ENCODE data around the gene TSPYL2. TPM values are rescaled to one million over a fixed set of nuclear protein-coding genes. Genes with fewer than 3 reads are reported as not detected.

TSPYL2 gene
- polyA plus RNA-seq, 3 donors from 2014 or later = 3.0 to 10.8 (median 8.4) TPM

DNA sequence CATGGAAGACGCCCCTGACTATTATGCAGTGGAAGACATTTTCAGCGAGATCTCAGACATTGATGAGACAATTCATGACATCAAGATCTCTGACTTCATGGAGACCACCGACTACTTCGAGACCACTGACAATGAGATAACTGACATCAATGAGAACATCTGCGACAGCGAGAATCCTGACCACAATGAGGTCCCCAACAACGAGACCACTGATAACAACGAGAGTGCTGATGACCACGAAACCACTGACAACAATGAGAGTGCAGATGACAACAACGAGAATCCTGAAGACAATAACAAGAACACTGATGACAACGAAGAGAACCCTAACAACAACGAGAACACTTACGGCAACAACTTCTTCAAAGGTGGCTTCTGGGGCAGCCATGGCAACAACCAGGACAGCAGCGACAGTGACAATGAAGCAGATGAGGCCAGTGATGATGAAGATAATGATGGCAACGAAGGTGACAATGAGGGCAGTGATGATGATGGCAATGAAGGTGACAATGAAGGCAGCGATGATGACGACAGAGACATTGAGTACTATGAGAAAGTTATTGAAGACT lies 3.6 kb downstream of the TSPYL2 start:
- Mint-ChIP-seq H3K9me3 (no peaks in the 10 kb centered on the region), H3K27ac (peak overlapping the region; percentile 52 to 88 (median 83)), H3K4me1 (peaks cover 29 to 34% of the 10 kb centered on the region in 2 donors), H3K27me3 (ENCODE audit: low read depth in 3 of 3) (peaks cover 33 to 46% (median 38%) of the 10 kb centered on the region in 3 donors), H3K4me3 (peak overlapping the region in 2 of 5 donors; percentile 5 to 28), H3K36me3 (peaks cover 7 to 11% (median 8%) of the 10 kb centered on the region in 3 donors)
- DNase-seq = peak; percentile 48 to 62 (median 50)

DNA sequence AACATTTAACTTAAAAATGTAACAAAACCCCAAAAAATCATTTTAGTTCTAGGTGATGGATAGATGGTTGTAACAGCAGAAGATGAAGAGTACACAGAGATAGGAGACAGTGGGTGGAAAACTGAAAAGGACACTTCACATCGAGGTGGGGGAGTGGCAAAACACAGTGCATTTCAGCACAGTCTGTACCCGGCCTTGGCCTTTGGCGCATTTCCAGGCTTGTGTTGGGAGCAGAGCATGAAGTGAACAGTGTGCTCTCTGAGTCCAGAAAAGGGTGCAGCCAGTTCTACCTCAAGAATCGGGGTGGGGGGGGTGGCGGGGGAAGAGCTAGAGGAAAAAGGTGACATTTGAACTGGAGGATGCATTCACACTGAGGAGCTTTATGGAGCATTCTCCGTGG lies 4.3 kb downstream of the TSPYL2 start:
- Mint-ChIP-seq H3K36me3 (peaks cover 7 to 11% (median 8%) of the 10 kb centered on the region in 3 donors), H3K4me1 (peaks cover 25 to 31% of the 10 kb centered on the region in 2 donors), H3K9me3 (no peaks in the 10 kb centered on the region), H3K27ac (peak overlapping the region in 2 of 6 donors; percentile 80 to 88), H3K27me3 (ENCODE audit: low read depth in 3 of 3) (peaks cover 31 to 42% (median 36%) of the 10 kb centered on the region in 3 donors), H3K4me3 (no peak overlapping the region)
- DNase-seq = no peak

DNA sequence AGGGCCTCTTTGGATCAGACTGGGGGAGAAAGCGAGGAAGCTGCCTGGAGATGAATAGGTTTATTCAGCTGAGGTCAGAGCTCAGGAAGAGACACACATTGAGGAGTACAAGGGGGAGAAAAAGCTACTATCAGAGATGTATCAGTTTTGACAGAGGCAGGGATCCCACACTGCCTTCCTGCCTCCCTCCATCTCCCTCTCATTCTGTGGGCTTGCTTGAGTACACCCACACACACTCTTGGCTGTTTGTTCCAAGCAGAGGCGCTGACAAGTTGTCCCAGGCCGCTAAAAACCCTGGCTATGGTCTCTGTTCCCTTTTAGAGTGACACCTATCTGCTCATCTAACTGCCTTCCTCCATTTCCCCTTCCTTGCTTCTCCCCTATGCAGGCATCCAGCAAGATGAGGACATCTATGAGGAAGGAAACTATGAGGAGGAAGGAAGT lies 5.2 kb downstream of the TSPYL2 start:
- H3K27ac Mint-ChIP-seq = peak overlapping the region in 5 of 6 donors; percentile 31 to 73 (median 38)
- H3K9me3 Mint-ChIP-seq = no peaks in the 10 kb centered on the region
- H3K36me3 Mint-ChIP-seq = peaks cover 7 to 11% (median 8%) of the 10 kb centered on the region in 3 donors
- H3K27me3 Mint-ChIP-seq (ENCODE audit: low read depth in 3 of 3) = peaks cover 25 to 36% (median 29%) of the 10 kb centered on the region in 3 donors
- DNase-seq = no peak
- H3K4me1 Mint-ChIP-seq = peaks cover 25 to 27% of the 10 kb centered on the region in 2 donors
- H3K4me3 Mint-ChIP-seq = peak overlapping the region in 1 of 5 donors; percentile 5

DNA sequence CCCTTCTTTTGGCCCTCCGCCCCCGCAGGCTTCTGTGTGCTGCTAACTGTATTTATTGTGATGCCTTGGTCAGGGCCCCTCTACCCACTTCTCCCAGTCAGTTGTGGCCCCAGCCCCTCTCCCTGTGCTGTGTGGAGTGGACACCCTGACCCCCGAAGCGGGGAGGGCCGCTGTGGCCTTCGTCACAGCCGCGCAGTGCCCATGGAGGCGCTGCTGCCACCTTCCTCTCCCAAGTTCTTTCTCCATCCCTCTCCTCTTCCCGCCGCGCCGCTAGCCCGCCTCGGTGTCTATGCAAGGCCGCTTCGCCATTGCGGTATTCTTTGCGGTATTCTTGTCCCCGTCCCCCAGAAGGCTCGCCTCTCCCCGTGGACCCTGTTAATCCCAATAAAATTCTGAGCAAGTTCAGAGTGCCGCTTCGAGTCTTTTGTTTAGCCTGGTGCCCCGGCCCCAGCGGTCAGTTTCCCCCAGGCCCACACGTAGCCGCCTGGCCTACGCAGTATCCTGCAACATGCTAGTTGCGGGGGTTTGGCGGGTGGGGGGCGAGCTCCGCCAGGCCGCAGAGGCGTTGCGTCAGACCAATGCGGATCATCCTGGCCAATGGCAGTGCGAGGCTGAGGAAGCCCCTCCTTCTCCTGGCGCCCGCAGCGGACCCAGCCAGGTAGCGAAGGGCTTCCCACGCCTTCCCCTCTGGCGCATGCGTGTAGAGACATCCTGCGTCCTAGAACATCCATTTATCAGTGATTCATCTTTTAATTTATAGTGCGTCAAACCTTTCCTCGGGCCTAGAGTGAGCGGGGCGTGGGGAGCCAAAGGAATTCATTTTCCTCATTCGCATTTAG lies 6.2 kb downstream of the TSPYL2 start:
- peaks cover 22 to 26% of the 10 kb centered on the region in 2 donors for H3K4me1 Mint-ChIP-seq

DNA sequence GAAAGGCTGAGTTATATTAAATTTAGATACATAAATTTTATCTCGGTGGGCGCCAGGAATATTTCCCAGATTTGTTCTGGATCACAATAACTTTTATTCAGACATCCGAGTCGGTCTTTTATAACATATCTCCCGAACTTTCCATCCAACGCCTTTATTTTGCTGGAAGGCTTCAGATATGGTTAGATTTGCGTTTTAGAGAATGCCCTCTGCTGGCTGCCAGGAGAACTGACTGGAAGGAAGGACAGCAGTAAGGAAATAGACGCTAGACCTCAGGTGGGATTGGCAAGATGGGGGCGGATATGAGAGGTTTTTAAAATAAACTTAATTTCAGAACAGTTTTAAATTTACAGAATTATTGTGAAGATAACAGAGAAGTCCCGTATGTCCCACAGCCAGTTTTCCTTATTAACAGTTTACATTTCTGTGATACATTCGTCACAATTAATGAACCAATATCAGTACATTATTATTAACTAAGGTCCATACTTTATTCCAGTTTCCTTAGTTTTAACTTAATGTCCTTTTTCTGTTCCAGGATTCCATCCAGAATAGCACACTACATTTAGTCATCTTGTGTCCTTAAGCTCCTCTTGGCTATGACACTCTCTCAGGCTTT lies 7.2 kb downstream of the TSPYL2 start:
- Mint-ChIP-seq H3K27ac (peak overlapping the region in 4 of 6 donors; percentile 36 to 94 (median 87)), H3K36me3 (peaks cover 7 to 11% (median 8%) of the 10 kb centered on the region in 3 donors), H3K9me3 (no peaks in the 10 kb centered on the region), H3K27me3 (ENCODE audit: low read depth in 3 of 3) (peaks cover 19 to 27% (median 23%) of the 10 kb centered on the region in 3 donors), H3K4me3 (peak overlapping the region; percentile 76 to 89 (median 85)), H3K4me1 (peaks cover 23 to 25% of the 10 kb centered on the region in 2 donors)
- peak; percentile 35 to 51 (median 43) for DNase-seq

More for the DNA sequence above, 6.2 kb downstream of the TSPYL2 start:
- Mint-ChIP-seq H3K9me3 (no peaks in the 10 kb centered on the region), H3K27ac (peak overlapping the region; percentile 23 to 94 (median 85)), H3K4me3 (peak overlapping the region; percentile 76 to 89 (median 85)), H3K36me3 (peaks cover 7 to 11% (median 8%) of the 10 kb centered on the region in 3 donors), H3K27me3 (ENCODE audit: low read depth in 3 of 3) (peaks cover 21 to 31% (median 28%) of the 10 kb centered on the region in 3 donors)
- peak; percentile 58 to 66 (median 62) for DNase-seq

DNA sequence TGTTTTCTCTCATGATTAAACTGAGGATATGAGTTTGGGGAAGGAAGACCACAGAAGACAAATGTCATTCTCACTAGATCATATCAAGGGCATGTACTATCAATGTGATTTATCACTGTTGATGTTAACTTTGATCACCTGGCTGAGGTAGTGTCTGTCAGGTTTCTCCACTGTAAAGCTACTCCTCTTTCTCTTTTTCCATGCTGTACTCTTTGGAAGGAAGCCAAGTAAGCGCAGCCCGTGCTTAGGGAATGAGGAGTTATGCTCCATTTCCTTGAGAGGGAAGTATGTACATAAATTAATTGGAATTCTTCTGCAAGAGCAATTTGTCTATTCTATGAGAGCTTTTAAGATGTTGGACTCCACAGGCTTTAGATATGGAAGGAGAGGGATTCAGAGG lies 7.8 kb downstream of the TSPYL2 start:
- H3K9me3 Mint-ChIP-seq = no peaks in the 10 kb centered on the region
- DNase-seq = no peak
- peaks cover 28 to 30% of the 10 kb centered on the region in 2 donors for H3K4me1 Mint-ChIP-seq
- peaks cover 7 to 10% (median 8%) of the 10 kb centered on the region in 3 donors for H3K36me3 Mint-ChIP-seq
- H3K27me3 Mint-ChIP-seq (ENCODE audit: low read depth in 3 of 3) = peaks cover 19 to 21% (median 20%) of the 10 kb centered on the region in 3 donors
- no peak overlapping the region for H3K4me3 Mint-ChIP-seq
- no peak overlapping the region for H3K27ac Mint-ChIP-seq

DNA sequence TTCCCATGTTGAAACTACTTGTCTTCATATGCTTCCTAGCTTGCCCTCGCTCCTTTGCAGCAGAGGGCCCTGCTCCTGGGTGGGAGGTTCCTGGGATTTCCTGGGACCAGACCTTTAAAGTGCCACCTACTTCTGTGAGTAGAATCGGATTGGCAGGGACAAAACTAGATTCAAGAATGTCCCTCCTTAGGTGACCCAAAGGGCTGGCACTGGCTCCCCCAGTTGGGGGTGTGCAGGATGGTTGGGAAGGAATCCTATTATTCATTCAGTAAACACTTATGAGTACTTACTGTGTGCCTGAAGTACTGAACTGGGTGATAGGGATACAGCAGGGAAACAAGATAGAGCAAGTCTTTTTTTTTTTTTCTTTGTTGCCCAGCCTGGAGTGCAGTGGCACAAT lies 9.2 kb downstream of the TSPYL2 start:
- Mint-ChIP-seq H3K36me3 (no peaks in the 10 kb centered on the region), H3K9me3 (no peaks in the 10 kb centered on the region), H3K4me1 (peaks cover 28 to 33% of the 10 kb centered on the region in 2 donors), H3K27ac (no peak overlapping the region), H3K4me3 (no peak overlapping the region), H3K27me3 (ENCODE audit: low read depth in 3 of 3) (peaks cover 10 to 23% (median 12%) of the 10 kb centered on the region in 3 donors)
- no peak for DNase-seq

DNA sequence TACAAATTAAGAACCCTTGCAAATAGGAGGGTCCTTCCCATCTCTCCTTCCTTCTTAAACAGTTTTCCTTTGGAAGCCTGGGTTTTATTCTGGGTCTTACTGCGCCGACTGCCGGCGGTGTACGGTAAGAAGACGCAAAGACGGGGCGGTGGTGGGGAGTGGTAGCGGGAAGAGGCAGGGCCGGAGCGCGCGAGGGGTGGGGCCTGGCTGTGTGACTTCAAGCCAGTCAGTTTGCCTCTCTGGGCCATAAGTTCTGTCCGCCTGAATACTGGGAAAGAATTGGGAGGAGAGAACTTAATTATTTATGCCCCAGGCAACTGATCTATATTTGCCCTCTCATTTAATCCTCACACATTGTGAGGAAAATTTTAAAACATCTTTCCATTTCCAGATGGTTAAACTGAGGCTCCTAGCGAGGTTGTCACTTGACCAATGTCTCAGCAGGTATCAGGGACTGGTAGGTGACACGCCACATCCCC lies 11.0 kb downstream of the TSPYL2 start:
- Mint-ChIP-seq H3K36me3 (no peaks in the 10 kb centered on the region), H3K4me3 (peak overlapping the region; percentile 85 to 88 (median 86)), H3K4me1 (peaks cover 26 to 33% of the 10 kb centered on the region in 2 donors), H3K27me3 (ENCODE audit: low read depth in 3 of 3) (peaks cover 5 to 11% (median 5%) of the 10 kb centered on the region in 3 donors), H3K27ac (peak overlapping the region; percentile 71 to 91 (median 84)), H3K9me3 (no peaks in the 10 kb centered on the region)
- peak; percentile 63 to 70 (median 65) for DNase-seq

DNA sequence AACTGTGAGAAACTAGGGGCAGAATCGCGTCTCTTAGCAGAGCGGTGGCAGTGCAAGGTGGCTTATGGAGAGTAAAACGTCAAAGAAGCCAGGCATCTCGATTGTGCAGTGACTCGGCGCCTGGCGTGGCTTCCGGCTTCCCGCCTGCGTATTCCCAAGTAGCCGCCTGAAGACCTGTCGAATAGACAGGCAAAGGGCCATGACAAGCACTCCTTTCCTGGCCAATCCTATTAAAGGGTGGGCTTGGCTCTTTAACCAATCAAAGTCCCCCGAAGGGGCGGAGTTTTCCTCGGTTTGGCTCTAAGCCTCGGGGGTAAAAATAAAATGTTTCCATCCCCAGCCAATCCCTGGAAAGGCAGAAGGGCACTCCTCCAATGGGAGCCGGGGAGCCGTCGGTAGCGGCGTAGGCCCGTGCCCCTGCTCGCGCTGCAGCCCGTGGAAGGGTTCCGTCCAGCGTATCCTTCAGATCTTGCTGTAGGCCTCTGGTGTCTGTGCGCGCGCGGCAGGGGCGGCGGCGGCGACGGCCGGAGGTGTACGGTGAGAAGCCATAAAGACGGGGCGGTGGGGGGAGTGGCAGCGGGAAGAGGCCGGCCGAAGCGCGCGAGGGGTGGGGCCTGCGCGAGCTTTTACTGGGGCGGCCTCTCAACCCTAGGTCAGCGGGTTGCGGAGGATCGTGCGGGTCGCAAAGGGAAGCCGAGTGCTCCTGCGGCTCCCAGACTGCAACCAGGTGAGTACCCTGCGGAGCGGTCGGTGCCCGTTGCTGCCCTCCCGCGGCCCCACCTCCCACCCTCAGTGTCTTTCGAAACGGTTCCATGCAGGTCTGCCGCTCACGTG lies 11.8 kb downstream of the TSPYL2 start, which contains the start of gene KANTR:
Gene KANTR (plus strand): TSS at position 395 of the 834 bp plus-strand sequence. CDS start 30,131 bp downstream, outside the sequence.
- DNase-seq = peak; percentile 83 to 84 (median 83)
- Mint-ChIP-seq H3K27me3 (ENCODE audit: low read depth in 3 of 3) (peaks cover 0 to 7% (median 3%) of the 10 kb centered on the region in 3 donors), H3K9me3 (no peaks in the 10 kb centered on the region), H3K36me3 (no peaks in the 10 kb centered on the region), H3K27ac (peak within 1 kb of the TSS; percentile 71 to 91 (median 84)), H3K4me1 (peaks cover 19 to 26% of the 10 kb centered on the region in 2 donors), H3K4me3 (peak within 1 kb of the TSS; percentile 85 to 88 (median 86))

DNA sequence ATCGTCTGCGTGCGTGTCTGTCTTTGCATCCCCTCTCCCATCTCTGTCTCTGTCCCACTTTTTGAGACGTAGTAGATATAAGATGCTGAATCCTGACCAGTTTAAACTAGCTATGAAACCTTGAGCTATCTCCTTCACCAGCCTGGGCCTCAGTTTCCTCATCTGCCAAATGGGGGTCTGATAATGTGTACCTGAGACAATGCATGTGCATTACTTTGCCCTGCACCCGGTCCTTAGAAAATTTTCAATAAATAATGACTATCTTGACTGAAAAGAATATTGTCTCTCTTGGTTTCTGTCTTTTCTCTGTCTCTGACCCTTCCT lies 12.4 kb downstream of the TSPYL2 start:
- no peak for DNase-seq
- H3K27ac Mint-ChIP-seq = peak overlapping the region; percentile 46 to 91 (median 83)
- H3K4me1 Mint-ChIP-seq = peaks cover 16 to 21% of the 10 kb centered on the region in 2 donors
- H3K9me3 Mint-ChIP-seq = no peaks in the 10 kb centered on the region
- H3K36me3 Mint-ChIP-seq = no peaks in the 10 kb centered on the region
- H3K27me3 Mint-ChIP-seq (ENCODE audit: low read depth in 3 of 3) = peaks cover 0 to 4% (median 3%) of the 10 kb centered on the region in 3 donors
- H3K4me3 Mint-ChIP-seq = peak overlapping the region; percentile 85 to 88 (median 86)

DNA sequence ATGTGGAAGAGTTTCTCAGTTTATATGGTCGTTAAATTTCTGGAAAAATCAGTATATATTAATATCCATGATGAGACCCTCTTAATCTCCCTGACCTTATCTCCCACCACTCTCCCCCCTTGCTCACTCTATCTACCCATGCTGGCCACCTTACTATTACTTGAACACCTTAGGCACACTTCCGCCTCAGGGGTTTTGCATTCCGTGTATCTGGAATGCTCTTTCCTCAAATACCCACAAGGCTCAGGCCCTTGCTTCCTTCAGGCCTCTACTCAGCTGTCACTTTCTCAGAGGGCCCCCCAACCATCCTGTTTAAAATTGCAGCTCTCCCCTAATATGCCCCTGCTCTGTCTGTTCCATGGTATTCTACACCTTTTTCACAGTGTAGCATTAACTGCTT lies 13.6 kb downstream of the TSPYL2 start:
- Mint-ChIP-seq H3K4me1 (peaks cover 16 to 21% of the 10 kb centered on the region in 2 donors), H3K36me3 (peaks cover 0 to 1% (median 0%) of the 10 kb centered on the region in 3 donors), H3K9me3 (no peaks in the 10 kb centered on the region), H3K27me3 (ENCODE audit: low read depth in 3 of 3) (peaks cover 0 to 4% (median 3%) of the 10 kb centered on the region in 3 donors), H3K4me3 (peak overlapping the region in 2 of 5 donors; percentile 1 to 38), H3K27ac (peak overlapping the region in 2 of 6 donors; percentile 13 to 18)
- no peak for DNase-seq

DNA sequence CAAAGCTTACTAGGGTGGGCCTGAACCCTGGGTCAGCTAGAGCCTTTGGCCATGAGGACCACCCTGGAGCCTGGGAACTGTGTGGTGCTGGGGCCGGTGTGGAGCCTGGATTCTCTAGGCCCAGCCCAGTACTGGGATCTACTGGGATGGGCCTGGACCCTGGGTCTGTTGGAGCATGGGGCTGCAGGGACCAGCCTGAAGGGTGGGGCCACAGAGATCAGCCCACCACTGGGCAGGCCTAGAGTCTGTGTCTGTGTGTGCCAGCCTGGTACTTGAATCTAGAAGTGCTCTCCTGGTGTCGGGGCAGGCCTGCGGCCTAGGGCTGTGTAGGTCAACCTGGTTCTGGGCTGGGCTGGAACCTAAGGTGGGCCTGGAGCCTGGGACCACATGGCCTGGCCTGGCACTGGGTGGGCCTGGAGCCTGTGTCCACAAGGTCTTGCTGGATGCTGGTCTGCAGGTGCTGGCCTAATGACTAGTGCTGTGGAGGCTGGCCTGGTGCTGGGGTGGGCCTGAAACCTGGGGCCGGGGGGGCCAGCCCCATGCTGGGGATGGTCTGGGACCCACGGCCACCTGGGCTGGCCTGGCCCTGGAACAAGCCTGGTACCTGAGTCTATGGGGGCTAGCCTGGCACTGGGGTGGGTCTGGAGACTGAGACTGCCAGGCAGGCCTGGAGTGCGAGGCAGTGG lies 32.8 kb downstream of the TSPYL2 start:
- Mint-ChIP-seq H3K27me3 (ENCODE audit: low read depth in 3 of 3) (peaks cover 0 to 4% (median 0%) of the 10 kb centered on the region in 3 donors), H3K4me1 (peaks cover 0 to 6% of the 10 kb centered on the region in 2 donors), H3K9me3 (no peaks in the 10 kb centered on the region), H3K4me3 (no peak overlapping the region), H3K27ac (no peak overlapping the region), H3K36me3 (peaks cover 0 to 5% (median 0%) of the 10 kb centered on the region in 3 donors)
- no peak for DNase-seq

All from immature natural killer cell (primary cell).